Vagina (tissue), 2 donors: ENCODE measurements around the gene EBF3.

Source experiments
- POLR2A ChIP-seq, 2 donors: fragments of 450-650 bp; IDR thresholded peaks; one replicate each; pipeline ENCODE4 v1.6.1; 2017; ENCODE audit warnings: antibody characterized with exemption in 2 of 2, mild to moderate bottlenecking in 2 of 2, moderate library complexity in 2 of 2
- POLR2AphosphoS5 ChIP-seq, 2 donors: sonication (generic); formaldehyde crosslinking; IDR thresholded peaks; one replicate each; pipeline ENCODE4 v1.9.0; 2017; ENCODE audit warnings: antibody characterized with exemption in 2 of 2, mild to moderate bottlenecking in 2 of 2, low read depth in 1 of 2; ENCODE audit not compliant: insufficient read depth in 1 of 2
- TF ChIP-seq, protein P1 (sequence below), 3 experiments: fragments of 450-650 bp in 2 of 3; fragments of 200-600 bp in 1 of 3; sonication (generic) in 1 of 3; IDR thresholded peaks; one replicate each; pipeline ENCODE4 v1.5.1; 2017 to 2019; ENCODE audit warnings: antibody characterized with exemption in 3 of 3, mild to moderate bottlenecking in 2 of 3, moderate library complexity in 2 of 3

DNA sequence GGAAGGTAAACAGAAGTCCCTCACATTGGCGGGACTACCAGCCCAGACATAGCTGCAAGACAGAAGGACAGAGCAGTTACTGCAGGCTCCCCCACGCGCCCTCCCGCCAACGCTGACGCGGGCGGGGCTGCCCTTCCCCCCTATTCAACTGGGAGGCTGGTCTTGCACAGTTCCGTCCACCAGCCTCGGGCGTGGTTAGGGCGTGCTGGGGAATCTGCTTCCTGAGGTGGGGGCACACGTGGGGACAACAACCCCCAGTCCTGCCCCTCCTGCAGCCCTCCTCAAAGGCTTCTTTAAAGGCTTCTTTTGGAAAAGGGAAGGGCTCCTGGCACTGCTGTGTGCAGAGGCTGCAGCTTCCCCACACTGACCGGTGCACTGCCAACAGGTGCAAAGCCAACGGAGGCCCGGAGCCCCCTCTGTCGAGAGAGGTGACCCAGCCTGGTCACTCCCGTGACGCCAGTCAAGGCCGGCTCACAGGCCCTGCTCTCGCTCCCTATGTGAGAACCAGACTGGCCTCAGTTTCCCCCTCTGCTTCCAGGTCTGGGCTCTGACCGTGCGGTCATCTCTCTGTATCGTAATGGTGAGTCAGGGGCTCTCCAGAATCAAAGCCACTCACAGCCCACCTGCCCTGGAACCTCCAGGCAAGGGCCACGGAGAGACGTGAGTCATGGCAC lies 126.0 kb downstream of the EBF3 start:
- TF ChIP-seq, protein P1, sequence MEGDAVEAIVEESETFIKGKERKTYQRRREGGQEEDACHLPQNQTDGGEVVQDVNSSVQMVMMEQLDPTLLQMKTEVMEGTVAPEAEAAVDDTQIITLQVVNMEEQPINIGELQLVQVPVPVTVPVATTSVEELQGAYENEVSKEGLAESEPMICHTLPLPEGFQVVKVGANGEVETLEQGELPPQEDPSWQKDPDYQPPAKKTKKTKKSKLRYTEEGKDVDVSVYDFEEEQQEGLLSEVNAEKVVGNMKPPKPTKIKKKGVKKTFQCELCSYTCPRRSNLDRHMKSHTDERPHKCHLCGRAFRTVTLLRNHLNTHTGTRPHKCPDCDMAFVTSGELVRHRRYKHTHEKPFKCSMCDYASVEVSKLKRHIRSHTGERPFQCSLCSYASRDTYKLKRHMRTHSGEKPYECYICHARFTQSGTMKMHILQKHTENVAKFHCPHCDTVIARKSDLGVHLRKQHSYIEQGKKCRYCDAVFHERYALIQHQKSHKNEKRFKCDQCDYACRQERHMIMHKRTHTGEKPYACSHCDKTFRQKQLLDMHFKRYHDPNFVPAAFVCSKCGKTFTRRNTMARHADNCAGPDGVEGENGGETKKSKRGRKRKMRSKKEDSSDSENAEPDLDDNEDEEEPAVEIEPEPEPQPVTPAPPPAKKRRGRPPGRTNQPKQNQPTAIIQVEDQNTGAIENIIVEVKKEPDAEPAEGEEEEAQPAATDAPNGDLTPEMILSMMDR (IDR thresholded peaks at IDR 0.05): no peak
- no peak for TF ChIP-seq POLR2A (IDR thresholded peaks at IDR 0.05)
- no peak for TF ChIP-seq POLR2AphosphoS5 (IDR thresholded peaks at IDR 0.05; ENCODE audit: insufficient read depth in 1 of 2, low read depth in 1 of 2)
